Osteoblast (primary cell): ENCODE measurements around the gene DBN1. TPM values are rescaled to one million over a fixed set of nuclear protein-coding genes. Genes with fewer than 3 reads are reported as not detected.
A peak's percentile ranks its signal among the peaks of the same experiment; 100 is the strongest.

ENCODE experiments used
- DNase-seq: peaks from one replicate; pipeline ENCODE4 v3.0.0; 2011; ENCODE audit warnings: low spot score, mixed read lengths; ENCODE audit not compliant: insufficient read length; ENCODE audit errors: missing footprints
- H2AFZ ChIP-seq: 2 replicates; pipeline ENCODE4 v1.6.0; 2011; ENCODE audit warnings: mild to moderate bottlenecking, low read length
- H3K27ac ChIP-seq: 2 replicates; pipeline ENCODE4 v1.5.1; 2011; ENCODE audit warnings: mild to moderate bottlenecking, low read depth, low read length, moderate library complexity
- H3K27me3 ChIP-seq: 2 replicates; pipeline ENCODE4 v1.6.0; 2012; ENCODE audit warnings: mild to moderate bottlenecking, control low read depth, inconsistent platforms, low read length, moderate library complexity; ENCODE audit not compliant: insufficient read depth
- H3K36me3 ChIP-seq: 2 replicates; pipeline ENCODE4 v1.5.1; 2011; ENCODE audit warnings: mild to moderate bottlenecking, low read length, control low read depth, moderate library complexity; ENCODE audit not compliant: insufficient read depth
- H3K4me1 ChIP-seq: 2 replicates; pipeline ENCODE4 v1.5.1; 2011; ENCODE audit warnings: mild to moderate bottlenecking, low read length, control low read depth, moderate library complexity; ENCODE audit not compliant: insufficient read depth
- H3K4me2 ChIP-seq: 2 replicates; pipeline ENCODE4 v1.6.0; 2011; ENCODE audit warnings: mild to moderate bottlenecking, low read length; ENCODE audit not compliant: insufficient read depth
- H3K4me3 ChIP-seq: fragments of 200-600 bp; sonication (generic); 3 replicates; pipeline ENCODE4 v1.5.1; 2012; ENCODE audit warnings: mild to moderate bottlenecking, low read length, inconsistent platforms; ENCODE audit not compliant: insufficient read depth
- H3K79me2 ChIP-seq: 2 replicates; pipeline ENCODE4 v1.6.0; 2012; ENCODE audit warnings: mild to moderate bottlenecking, low read length, control low read depth, inconsistent platforms; ENCODE audit not compliant: insufficient read depth
- H3K9me3 ChIP-seq: 2 replicates; pipeline ENCODE4 v1.5.1; 2011; ENCODE audit warnings: low read depth, low read length, control low read depth
- H4K20me1 ChIP-seq: 2 replicates; pipeline ENCODE4 v1.6.0; 2012; ENCODE audit warnings: mild to moderate bottlenecking, low read length, control low read depth; ENCODE audit not compliant: insufficient read depth
- total RNA-seq: library from RNA; depleted of rRNA; stranded (reverse); fragments of >200 nt; gene quantifications from 2 replicates; pipeline ENCODE4 v1.2.3, GENCODE V29; 2012
- TF ChIP-seq, protein P1 (sequence below): IDR thresholded peaks from 2 replicates; pipeline ENCODE4 v1.5.1; 2011; ENCODE audit warnings: mild to moderate bottlenecking, low read depth, low read length, moderate library complexity; ENCODE audit errors: extremely low read depth

DBN1 gene
- total RNA-seq, 1 donor = 139 TPM

- DNase-seq = peak; percentile 100
- H4K20me1 ChIP-seq = peaks cover 72% of the 10 kb centered on the region
These were observed 17.5 kb downstream of the DBN1 start for GRCh38 chr5:177455661-177456590.

DNA sequence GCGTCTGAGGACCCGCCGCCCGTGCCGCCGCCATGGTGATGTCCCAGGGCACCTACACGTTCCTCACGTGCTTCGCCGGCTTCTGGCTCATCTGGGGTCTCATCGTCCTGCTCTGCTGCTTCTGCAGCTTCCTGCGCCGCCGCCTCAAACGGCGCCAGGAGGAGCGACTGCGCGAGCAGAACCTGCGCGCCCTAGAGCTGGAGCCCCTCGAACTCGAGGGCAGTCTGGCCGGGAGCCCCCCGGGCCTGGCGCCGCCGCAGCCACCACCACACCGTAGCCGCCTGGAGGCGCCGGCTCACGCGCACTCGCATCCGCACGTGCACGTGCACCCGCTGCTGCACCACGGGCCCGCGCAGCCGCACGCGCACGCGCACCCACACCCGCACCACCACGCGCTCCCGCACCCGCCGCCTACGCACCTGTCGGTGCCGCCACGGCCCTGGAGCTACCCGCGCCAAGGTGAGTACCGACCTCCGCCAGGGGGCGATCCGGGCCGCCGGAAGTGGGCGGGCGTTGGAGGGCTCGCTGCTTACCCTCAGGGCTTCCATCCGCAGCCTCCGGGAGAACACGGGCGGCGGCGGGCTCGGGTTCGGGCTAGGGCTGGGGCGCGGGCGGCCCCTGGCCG, 18.3 kb downstream of the DBN1 start:
- peaks cover 19% of the 10 kb centered on the region for H3K4me1 ChIP-seq
- H4K20me1 ChIP-seq = peaks cover 76% of the 10 kb centered on the region
- peak; percentile 96 for DNase-seq
- H3K36me3 ChIP-seq = peaks cover 33% of the 10 kb centered on the region
- H3K4me3 ChIP-seq = peak overlapping the region; percentile 66
- H3K4me2 ChIP-seq = peak overlapping the region; percentile 84
- H3K27me3 ChIP-seq = no peaks in the 10 kb centered on the region
- peak overlapping the region; percentile 29 for H2AFZ ChIP-seq
- peaks cover 4% of the 10 kb centered on the region for H3K79me2 ChIP-seq
- peak overlapping the region; percentile 51 for H3K27ac ChIP-seq
- no peaks in the 10 kb centered on the region for H3K9me3 ChIP-seq
- TF ChIP-seq, protein P1, sequence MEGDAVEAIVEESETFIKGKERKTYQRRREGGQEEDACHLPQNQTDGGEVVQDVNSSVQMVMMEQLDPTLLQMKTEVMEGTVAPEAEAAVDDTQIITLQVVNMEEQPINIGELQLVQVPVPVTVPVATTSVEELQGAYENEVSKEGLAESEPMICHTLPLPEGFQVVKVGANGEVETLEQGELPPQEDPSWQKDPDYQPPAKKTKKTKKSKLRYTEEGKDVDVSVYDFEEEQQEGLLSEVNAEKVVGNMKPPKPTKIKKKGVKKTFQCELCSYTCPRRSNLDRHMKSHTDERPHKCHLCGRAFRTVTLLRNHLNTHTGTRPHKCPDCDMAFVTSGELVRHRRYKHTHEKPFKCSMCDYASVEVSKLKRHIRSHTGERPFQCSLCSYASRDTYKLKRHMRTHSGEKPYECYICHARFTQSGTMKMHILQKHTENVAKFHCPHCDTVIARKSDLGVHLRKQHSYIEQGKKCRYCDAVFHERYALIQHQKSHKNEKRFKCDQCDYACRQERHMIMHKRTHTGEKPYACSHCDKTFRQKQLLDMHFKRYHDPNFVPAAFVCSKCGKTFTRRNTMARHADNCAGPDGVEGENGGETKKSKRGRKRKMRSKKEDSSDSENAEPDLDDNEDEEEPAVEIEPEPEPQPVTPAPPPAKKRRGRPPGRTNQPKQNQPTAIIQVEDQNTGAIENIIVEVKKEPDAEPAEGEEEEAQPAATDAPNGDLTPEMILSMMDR = peak; percentile 49

More at GRCh38 chr5:177455661-177456590, 17.5 kb downstream of the DBN1 start:
- Histone ChIP-seq H3K79me2 (no peaks in the 10 kb centered on the region), H3K27me3 (no peaks in the 10 kb centered on the region), H3K27ac (no peak overlapping the region), H3K4me2 (peak overlapping the region; percentile 84), H3K36me3 (peaks cover 40% of the 10 kb centered on the region), H2AFZ (no peak overlapping the region), H3K9me3 (no peaks in the 10 kb centered on the region), H3K4me3 (peak overlapping the region; percentile 66), H3K4me1 (peaks cover 19% of the 10 kb centered on the region)
- TF ChIP-seq, protein P1 = peak; percentile 74

DNA sequence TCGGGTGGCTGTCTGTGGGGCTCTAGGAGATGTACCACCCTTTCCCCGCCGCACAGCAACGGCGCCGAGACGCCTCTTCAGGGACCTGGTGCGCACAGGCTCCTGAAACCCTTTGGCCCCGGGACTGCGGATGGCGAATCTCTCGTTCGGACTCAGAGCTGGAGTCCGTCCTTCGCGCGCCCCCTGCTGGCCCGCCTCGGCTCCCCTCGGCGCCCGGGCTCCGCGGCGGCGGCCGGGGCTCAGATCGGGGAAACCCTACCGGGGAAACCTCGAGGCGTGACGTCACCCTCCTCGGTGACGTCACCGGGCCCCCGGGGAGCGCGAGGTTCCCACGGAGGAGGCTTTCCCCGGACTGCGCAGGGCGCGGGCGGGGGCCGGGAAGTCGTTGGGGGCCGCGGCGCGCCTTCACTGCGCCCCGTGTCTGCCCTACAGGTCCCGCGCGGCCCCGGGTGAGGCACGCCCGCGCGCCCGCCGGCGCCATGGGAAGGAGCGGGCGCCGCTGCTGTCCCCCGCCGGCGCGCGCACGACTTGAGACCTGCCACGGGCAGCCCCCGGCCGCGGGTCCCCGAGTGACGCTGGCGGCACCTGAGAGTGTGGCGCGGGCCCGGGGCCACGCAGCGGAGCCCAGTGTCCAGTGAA, 18.9 kb downstream of the DBN1 start:
- peak overlapping the region; percentile 66 for H3K4me3 ChIP-seq
- peaks cover 28% of the 10 kb centered on the region for H3K36me3 ChIP-seq
- H3K4me2 ChIP-seq = peak overlapping the region; percentile 84
- H3K27me3 ChIP-seq = no peaks in the 10 kb centered on the region
- peaks cover 10% of the 10 kb centered on the region for H3K79me2 ChIP-seq
- DNase-seq = peak; percentile 100
- peaks cover 19% of the 10 kb centered on the region for H3K4me1 ChIP-seq
- TF ChIP-seq, protein P1 = peak; percentile 76
- H4K20me1 ChIP-seq = peaks cover 78% of the 10 kb centered on the region
- H3K9me3 ChIP-seq = no peaks in the 10 kb centered on the region
- H2AFZ ChIP-seq = peak overlapping the region; percentile 29
- H3K27ac ChIP-seq = peak overlapping the region; percentile 51
